ENCODE data around the gene YOD1.
A peak's percentile ranks its signal among the peaks of the same experiment; 100 is the strongest.

The YOD1 gene

GRCh38 chr1:207051191-207051943 is at the start of gene YOD1:
YOD1 (minus strand) TSS chr1:207051208; CDS start chr1:207051030, 178 bp downstream.
- DNase-seq (ENCODE audit: low read depth) = peak; percentile 23

- no peak for DNase-seq (ENCODE audit: low read depth)
Observed at GRCh38 chr1:207097871-207098324, 46.9 kb upstream of the YOD1 start.

GRCh38 chr1:207093944-207094343 is 42.9 kb upstream of the YOD1 start:
- DNase-seq (ENCODE audit: low read depth) = no peak

GRCh38 chr1:207091200-207091908 is 40.3 kb upstream of the YOD1 start:
- DNase-seq (ENCODE audit: low read depth) = no peak

- DNase-seq (ENCODE audit: low read depth) = no peak
Observed at GRCh38 chr1:207089627-207090355, 38.8 kb upstream of the YOD1 start.

- DNase-seq (ENCODE audit: low read depth) = no peak
Observed at GRCh38 chr1:207088701-207089626, 38.0 kb upstream of the YOD1 start, which contains the start of gene C4BPB. C4BPB (plus strand) TSS chr1:207088860; CDS start chr1:207089532, 672 bp downstream.

- peak; percentile 30 for DNase-seq (ENCODE audit: low read depth)
Observed at GRCh38 chr1:207088161-207088560, 37.2 kb upstream of the YOD1 start.

- DNase-seq (ENCODE audit: low read depth) = no peak
Observed at GRCh38 chr1:207085887-207086286, 34.9 kb upstream of the YOD1 start.

GRCh38 chr1:207084701-207085180 is 33.7 kb upstream of the YOD1 start:
- DNase-seq (ENCODE audit: low read depth) = peak; percentile 70

- DNase-seq (ENCODE audit: low read depth) = peak; percentile 10
Observed at GRCh38 chr1:207084232-207084631, 33.2 kb upstream of the YOD1 start.

- DNase-seq (ENCODE audit: low read depth) = no peak
Observed at GRCh38 chr1:207081806-207082205, 30.8 kb upstream of the YOD1 start.

GRCh38 chr1:207081088-207081487 is 30.1 kb upstream of the YOD1 start:
- DNase-seq (ENCODE audit: low read depth) = no peak

- DNase-seq (ENCODE audit: low read depth) = no peak
Observed at GRCh38 chr1:207079706-207080241, 28.8 kb upstream of the YOD1 start.

- DNase-seq (ENCODE audit: low read depth) = no peak
Observed at GRCh38 chr1:207078578-207079132, 27.6 kb upstream of the YOD1 start.

GRCh38 chr1:207077470-207078377 is 26.7 kb upstream of the YOD1 start:
- DNase-seq (ENCODE audit: low read depth) = peak; percentile 51

- DNase-seq (ENCODE audit: low read depth) = no peak
Observed at GRCh38 chr1:207077012-207077411, 26.0 kb upstream of the YOD1 start.

GRCh38 chr1:207076181-207076955 is 25.4 kb upstream of the YOD1 start:
- DNase-seq (ENCODE audit: low read depth) = no peak

GRCh38 chr1:207073906-207074820 is 23.2 kb upstream of the YOD1 start:
- DNase-seq (ENCODE audit: low read depth) = no peak
